GM12891 (cell line): ENCODE measurements around the gene LRFN5.

Experiments
- POLR2A ChIP-seq: IDR thresholded peaks from 2 replicates; pipeline ENCODE4 v1.6.1; 2011; ENCODE audit warnings: low read depth, low read length, control low read depth
- POLR2AphosphoS5 ChIP-seq: IDR thresholded peaks from 2 replicates; pipeline ENCODE4 v1.6.1; 2011; ENCODE audit warnings: low read depth, low read length, control low read depth
- POU2F2 ChIP-seq: IDR thresholded peaks from 2 replicates; pipeline ENCODE4 v1.6.1; 2011; ENCODE audit warnings: low read depth, mild to moderate bottlenecking, control low read depth, low read length, moderate library complexity
- TAF1 ChIP-seq: IDR thresholded peaks from 2 replicates; pipeline ENCODE4 v1.6.1; 2011; ENCODE audit warnings: low read depth, low read length, control low read depth

DNA sequence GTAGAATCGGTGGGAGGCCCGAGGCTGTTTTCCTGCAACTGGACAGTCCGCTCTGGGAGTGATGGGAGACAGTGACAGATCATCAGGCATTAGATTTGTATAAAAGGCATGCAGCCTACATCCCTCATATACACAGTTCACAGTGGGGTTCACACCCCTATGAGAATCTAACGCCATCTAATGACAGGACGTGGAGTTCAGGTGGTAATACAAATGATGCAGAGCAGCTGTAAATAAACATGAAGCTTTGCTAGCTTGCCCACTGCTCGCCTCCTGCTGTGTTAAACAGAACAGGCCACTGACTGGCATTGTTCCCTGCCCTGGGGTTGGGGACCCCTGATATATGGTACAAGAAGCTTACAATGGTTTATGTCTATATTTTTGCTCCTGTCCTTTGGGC is 179.0 kb downstream of the LRFN5 start:
- TF ChIP-seq POLR2AphosphoS5 (no peak), TAF1 (no peak), POU2F2 (no peak), POLR2A (no peak)
